Vagina (tissue), 2 donors: Measurements from ENCODE around the gene SELENBP1. TPM values are rescaled to one million over a fixed set of nuclear protein-coding genes. Genes with fewer than 3 reads are reported as not detected.

Experiments
- DNase-seq, 2 donors: peaks; one replicate each; pipeline ENCODE4 v3.0.0-alpha.2; 2017; ENCODE audit errors: extremely low spot score in 2 of 2
- H3K27ac ChIP-seq: fragments of 200-600 bp; sonication (generic); one replicate; pipeline ENCODE4 v1.5.1; 2019
- H3K27me3 ChIP-seq: fragments of 200-600 bp; sonication (generic); one replicate; pipeline ENCODE4 v1.5.1; 2019
- H3K36me3 ChIP-seq, 2 donors: fragments of 200-600 bp; sonication (generic); one replicate each; pipeline ENCODE4 v1.5.1; 2017 to 2019
- H3K4me1 ChIP-seq: fragments of 200-600 bp; sonication (generic); one replicate; pipeline ENCODE4 v1.5.1; 2019
- H3K4me3 ChIP-seq, 2 donors: fragments of 200-600 bp; sonication (generic); 1 replicate in 1 of 2; 2 replicates in 1 of 2; pipeline ENCODE4 v1.5.1; 2016 to 2019
- H3K9me3 ChIP-seq: fragments of 200-600 bp; sonication (generic); one replicate; pipeline ENCODE4 v1.5.1; 2019
- POLR2A ChIP-seq, 2 donors: fragments of 450-650 bp; IDR thresholded peaks; one replicate each; pipeline ENCODE4 v1.6.1; 2017; ENCODE audit warnings: antibody characterized with exemption in 2 of 2, mild to moderate bottlenecking in 2 of 2, moderate library complexity in 2 of 2
- POLR2AphosphoS5 ChIP-seq, 2 donors: sonication (generic); formaldehyde crosslinking; IDR thresholded peaks; one replicate each; pipeline ENCODE4 v1.9.0; 2017; ENCODE audit warnings: antibody characterized with exemption in 2 of 2, mild to moderate bottlenecking in 2 of 2, low read depth in 1 of 2; ENCODE audit not compliant: insufficient read depth in 1 of 2
- intact Hi-C: fragments of 100-400 bp; cut with DNase I; formaldehyde crosslinking; loops from one replicate; pipeline ENCODE4 v1.15.1; 2023
- total RNA-seq: library from RNA; depleted of rRNA; stranded (reverse); fragments of >200 nt; gene quantifications from one replicate; pipeline ENCODE4 v1.2.3, GENCODE V29; 2016
- TF ChIP-seq, protein P1 (sequence below), 3 experiments: fragments of 450-650 bp in 2 of 3; fragments of 200-600 bp in 1 of 3; sonication (generic) in 1 of 3; IDR thresholded peaks; one replicate each; pipeline ENCODE4 v1.5.1; 2017 to 2019; ENCODE audit warnings: antibody characterized with exemption in 3 of 3, mild to moderate bottlenecking in 2 of 3, moderate library complexity in 2 of 3

The SELENBP1 gene
- total RNA-seq, 1 donor from 2014 or later, result 30.9 TPM

DNA sequence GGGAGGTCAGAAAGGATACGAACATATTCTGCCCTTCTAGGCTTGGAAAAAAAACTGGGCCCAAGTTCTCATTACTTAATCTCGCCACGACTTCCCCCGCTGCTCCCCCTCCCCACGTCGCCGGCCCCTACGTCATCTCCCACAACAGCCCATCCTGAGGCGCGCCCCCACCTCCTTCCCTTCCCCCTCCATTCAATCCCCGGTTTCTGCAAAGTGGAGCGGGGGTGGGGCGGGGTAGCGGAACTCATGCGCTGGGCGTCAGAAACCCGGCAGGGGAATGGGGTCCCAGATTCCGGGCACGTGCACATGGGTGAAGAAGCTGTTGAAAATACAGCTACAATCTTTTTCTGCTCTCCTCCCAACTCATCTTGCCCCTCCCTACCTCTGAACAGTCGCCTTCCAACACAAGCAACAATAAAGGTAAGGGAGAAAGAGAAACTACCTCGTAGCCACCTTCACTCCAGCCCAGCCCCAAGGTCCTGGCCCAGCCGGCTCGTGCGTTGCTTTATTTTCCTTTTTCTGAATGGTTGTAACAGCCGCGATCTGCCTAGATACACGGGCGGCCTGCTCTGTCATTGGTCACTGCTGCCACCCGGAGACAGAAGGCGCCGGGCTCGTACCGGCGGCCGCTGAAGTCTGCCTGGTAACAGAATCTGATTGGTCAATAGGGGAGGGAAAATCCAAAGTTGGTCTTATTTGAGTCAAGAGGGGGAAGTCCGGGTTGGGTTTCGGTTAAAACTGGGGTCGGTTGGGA, 25.6 kb downstream of the SELENBP1 start, which contains the start of gene RFX5:
TSS of gene RFX5 (minus strand) at position 484 of the 754 bp plus-strand sequence. CDS start 932 bp downstream, outside the sequence.
- peak in 1 of 2 donors; percentile 98 for DNase-seq
- peak; percentile 73 to 82 for TF ChIP-seq POLR2AphosphoS5 (IDR thresholded peaks at IDR 0.05; ENCODE audit: insufficient read depth in 1 of 2, low read depth in 1 of 2)
- TF ChIP-seq, protein P1, sequence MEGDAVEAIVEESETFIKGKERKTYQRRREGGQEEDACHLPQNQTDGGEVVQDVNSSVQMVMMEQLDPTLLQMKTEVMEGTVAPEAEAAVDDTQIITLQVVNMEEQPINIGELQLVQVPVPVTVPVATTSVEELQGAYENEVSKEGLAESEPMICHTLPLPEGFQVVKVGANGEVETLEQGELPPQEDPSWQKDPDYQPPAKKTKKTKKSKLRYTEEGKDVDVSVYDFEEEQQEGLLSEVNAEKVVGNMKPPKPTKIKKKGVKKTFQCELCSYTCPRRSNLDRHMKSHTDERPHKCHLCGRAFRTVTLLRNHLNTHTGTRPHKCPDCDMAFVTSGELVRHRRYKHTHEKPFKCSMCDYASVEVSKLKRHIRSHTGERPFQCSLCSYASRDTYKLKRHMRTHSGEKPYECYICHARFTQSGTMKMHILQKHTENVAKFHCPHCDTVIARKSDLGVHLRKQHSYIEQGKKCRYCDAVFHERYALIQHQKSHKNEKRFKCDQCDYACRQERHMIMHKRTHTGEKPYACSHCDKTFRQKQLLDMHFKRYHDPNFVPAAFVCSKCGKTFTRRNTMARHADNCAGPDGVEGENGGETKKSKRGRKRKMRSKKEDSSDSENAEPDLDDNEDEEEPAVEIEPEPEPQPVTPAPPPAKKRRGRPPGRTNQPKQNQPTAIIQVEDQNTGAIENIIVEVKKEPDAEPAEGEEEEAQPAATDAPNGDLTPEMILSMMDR (IDR thresholded peaks at IDR 0.05), result no peak
- TF ChIP-seq POLR2A (IDR thresholded peaks at IDR 0.05), result peak in 1 of 2 donors; percentile 44
- H3K36me3 ChIP-seq, result peaks cover 0 to 17% of the 10 kb centered on the region in 2 donors
- H3K4me1 ChIP-seq, result peaks cover 16% of the 10 kb centered on the region
- intact Hi-C loops, result no loop called here
- peak within 1 kb of the TSS; percentile 91 for H3K27ac ChIP-seq
- no peaks in the 10 kb centered on the region for H3K9me3 ChIP-seq
- H3K4me3 ChIP-seq, result peak within 1 kb of the TSS; percentile 65 to 73
- no peaks in the 10 kb centered on the region for H3K27me3 ChIP-seq

GRCh38 chr1:151346082-151346768, 26.3 kb downstream of the SELENBP1 start:
- peak overlapping the region; percentile 65 to 73 for H3K4me3 ChIP-seq
- intact Hi-C loops, result no loop called here
- DNase-seq, result no peak
- no peaks in the 10 kb centered on the region for H3K9me3 ChIP-seq
- no peaks in the 10 kb centered on the region for H3K27me3 ChIP-seq
- H3K36me3 ChIP-seq, result peaks cover 0 to 17% of the 10 kb centered on the region in 2 donors
- TF ChIP-seq, protein P1 (IDR thresholded peaks at IDR 0.05), result no peak
- TF ChIP-seq POLR2AphosphoS5 (IDR thresholded peaks at IDR 0.05; ENCODE audit: insufficient read depth in 1 of 2, low read depth in 1 of 2) (no peak), POLR2A (IDR thresholded peaks at IDR 0.05) (no peak)
- H3K27ac ChIP-seq, result peak overlapping the region; percentile 91
- H3K4me1 ChIP-seq, result peaks cover 16% of the 10 kb centered on the region

- H3K27ac ChIP-seq, result no peak overlapping the region
- H3K27me3 ChIP-seq, result no peaks in the 10 kb centered on the region
- no peak for TF ChIP-seq POLR2AphosphoS5 (IDR thresholded peaks at IDR 0.05; ENCODE audit: insufficient read depth in 1 of 2, low read depth in 1 of 2)
- TF ChIP-seq, protein P1 (IDR thresholded peaks at IDR 0.05), result no peak
- TF ChIP-seq POLR2A (IDR thresholded peaks at IDR 0.05), result no peak
- no peaks in the 10 kb centered on the region for H3K9me3 ChIP-seq
- DNase-seq, result no peak
- intact Hi-C loops, result loop anchor here (5.0 kb wide), 2 partner anchors 53 to 62 kb away; partner anchors contain the start of genes PSMB4 and ZNF687
- H3K36me3 ChIP-seq, result peaks cover 0 to 17% of the 10 kb centered on the region in 2 donors
- H3K4me3 ChIP-seq, result no peak overlapping the region
- peaks cover 16% of the 10 kb centered on the region for H3K4me1 ChIP-seq
These were observed 28.2 kb downstream of the SELENBP1 start for GRCh38 chr1:151344291-151344690.

DNA sequence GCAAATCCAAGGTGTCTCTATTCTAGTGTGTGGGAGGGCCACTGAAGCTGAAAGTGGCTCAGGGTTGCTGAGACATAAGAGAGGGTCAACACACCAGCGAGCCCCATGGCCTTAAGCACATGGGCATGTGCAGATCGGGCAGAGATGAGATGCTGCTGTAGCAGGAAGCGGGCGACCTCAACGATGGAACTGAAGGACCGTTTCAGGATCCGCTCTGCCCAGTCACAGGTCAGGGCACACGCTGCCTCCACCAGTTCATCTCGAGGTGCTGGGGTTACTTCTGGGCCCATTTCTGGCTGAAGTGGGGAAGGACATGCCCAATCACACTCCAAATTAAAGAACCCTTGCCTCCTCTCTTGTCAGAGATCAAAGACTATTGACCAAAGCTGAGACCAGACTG, 28.9 kb downstream of the SELENBP1 start:
- peaks cover 16% of the 10 kb centered on the region for H3K4me1 ChIP-seq
- H3K4me3 ChIP-seq, result no peak overlapping the region
- no peak for DNase-seq
- peaks cover 0 to 17% of the 10 kb centered on the region in 2 donors for H3K36me3 ChIP-seq
- H3K9me3 ChIP-seq, result no peaks in the 10 kb centered on the region
- no peak overlapping the region for H3K27ac ChIP-seq
- TF ChIP-seq, protein P1 (IDR thresholded peaks at IDR 0.05), result no peak
- no peak for TF ChIP-seq POLR2AphosphoS5 (IDR thresholded peaks at IDR 0.05; ENCODE audit: insufficient read depth in 1 of 2, low read depth in 1 of 2)
- TF ChIP-seq POLR2A (IDR thresholded peaks at IDR 0.05), result no peak
- H3K27me3 ChIP-seq, result no peaks in the 10 kb centered on the region
- intact Hi-C loops, result loop anchor here (5.0 kb wide), 2 partner anchors 54 to 61 kb away; partner anchors contain the start of genes PSMB4 and ZNF687
